Gastrocnemius medialis (tissue), 4 donors: ENCODE measurements around the gene SMIM43.

Source experiments
- CTCF ChIP-seq, 5 experiments: fragments of 450-650 bp in 3 of 5; fragments of 200-600 bp in 2 of 5; sonication (generic) in 2 of 5; IDR thresholded peaks in 4 of 5; conservative IDR thresholded peaks in 1 of 5; 1 replicate in 4 of 5; 2 replicates in 1 of 5; pipeline ENCODE4 v1.5.1; 2016 to 2019; ENCODE audit warnings: antibody characterized with exemption in 5 of 5, mild to moderate bottlenecking in 3 of 5, moderate library complexity in 3 of 5
- POLR2A ChIP-seq, 2 donors: fragments of 450-650 bp; IDR thresholded peaks; one replicate each; pipeline ENCODE4 v1.6.1; 2017; ENCODE audit warnings: antibody characterized with exemption in 2 of 2, mild to moderate bottlenecking in 2 of 2, moderate library complexity in 2 of 2

GRCh38 chr4:121728798-121729226, 36.2 kb downstream of the SMIM43 start:
- TF ChIP-seq CTCF (IDR thresholded peaks at IDR 0.05 in 4 of 5, conservative IDR thresholded peaks at IDR 0.05 in 1 of 5): no peak
- TF ChIP-seq POLR2A (IDR thresholded peaks at IDR 0.05): no peak
